Fibroblast of mammary gland (primary cell): Measurements from ENCODE around the gene IRF1.

ENCODE experiments used
- DNase-seq: peaks from one replicate; pipeline ENCODE4 v3.0.0-alpha.2; 2010; ENCODE audit warnings: low read depth
- H3K4me3 ChIP-seq: 2 replicates; pipeline ENCODE4 v1.5.1; 2011; ENCODE audit warnings: low read depth, mild to moderate bottlenecking, low read length, moderate library complexity; ENCODE audit not compliant: control insufficient read depth
- TF ChIP-seq, protein P1 (sequence below): conservative IDR thresholded peaks from 2 replicates; pipeline ENCODE4 v1.5.1; 2011; ENCODE audit warnings: low read depth, low read length, inconsistent platforms; ENCODE audit not compliant: control insufficient read depth, insufficient read depth

The IRF1 gene

GRCh38 chr5:132489871-132490483 is 596 bp downstream of the IRF1 start:
- H3K4me3 ChIP-seq: peak overlapping the region; percentile 69
- peak; percentile 56 for DNase-seq
- TF ChIP-seq, protein P1, sequence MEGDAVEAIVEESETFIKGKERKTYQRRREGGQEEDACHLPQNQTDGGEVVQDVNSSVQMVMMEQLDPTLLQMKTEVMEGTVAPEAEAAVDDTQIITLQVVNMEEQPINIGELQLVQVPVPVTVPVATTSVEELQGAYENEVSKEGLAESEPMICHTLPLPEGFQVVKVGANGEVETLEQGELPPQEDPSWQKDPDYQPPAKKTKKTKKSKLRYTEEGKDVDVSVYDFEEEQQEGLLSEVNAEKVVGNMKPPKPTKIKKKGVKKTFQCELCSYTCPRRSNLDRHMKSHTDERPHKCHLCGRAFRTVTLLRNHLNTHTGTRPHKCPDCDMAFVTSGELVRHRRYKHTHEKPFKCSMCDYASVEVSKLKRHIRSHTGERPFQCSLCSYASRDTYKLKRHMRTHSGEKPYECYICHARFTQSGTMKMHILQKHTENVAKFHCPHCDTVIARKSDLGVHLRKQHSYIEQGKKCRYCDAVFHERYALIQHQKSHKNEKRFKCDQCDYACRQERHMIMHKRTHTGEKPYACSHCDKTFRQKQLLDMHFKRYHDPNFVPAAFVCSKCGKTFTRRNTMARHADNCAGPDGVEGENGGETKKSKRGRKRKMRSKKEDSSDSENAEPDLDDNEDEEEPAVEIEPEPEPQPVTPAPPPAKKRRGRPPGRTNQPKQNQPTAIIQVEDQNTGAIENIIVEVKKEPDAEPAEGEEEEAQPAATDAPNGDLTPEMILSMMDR: no peak

DNA sequence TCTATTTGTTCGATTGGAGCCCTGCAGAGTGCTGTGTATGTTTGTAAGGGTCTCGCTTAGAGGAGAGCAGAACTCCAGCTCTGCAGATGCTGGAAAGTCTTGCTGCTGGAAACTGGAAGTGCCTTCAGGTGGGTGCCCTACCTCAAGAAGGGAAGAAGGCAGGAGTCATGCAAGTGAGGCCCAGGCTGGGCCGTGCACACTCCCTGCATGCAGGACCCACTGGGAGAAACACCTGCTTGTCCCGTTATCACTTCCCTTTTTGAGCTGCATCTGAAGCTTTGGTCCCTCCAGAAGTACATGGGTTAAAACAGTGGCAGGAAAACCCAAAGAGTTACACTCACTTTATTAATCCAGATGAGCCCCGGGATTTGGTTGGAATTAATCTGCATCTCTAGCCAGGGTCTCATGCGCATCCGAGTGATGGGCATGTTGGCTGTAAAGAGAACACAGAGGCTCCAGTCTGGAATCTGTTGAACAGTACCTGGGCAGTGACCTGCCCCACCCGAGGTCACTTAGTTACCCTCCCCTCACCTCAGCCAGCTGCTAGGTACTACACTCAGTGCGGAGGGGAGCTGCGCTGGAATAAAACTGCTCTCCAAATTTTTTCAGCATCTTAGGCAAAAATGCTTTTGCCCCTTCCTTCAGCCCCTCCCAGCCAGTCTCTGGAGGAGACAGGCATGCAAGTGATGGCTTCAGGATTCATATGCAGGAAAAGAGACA is 1.4 kb downstream of the IRF1 start:
- DNase-seq: no peak
- H3K4me3 ChIP-seq: peak overlapping the region; percentile 69
- TF ChIP-seq, protein P1: no peak

DNA sequence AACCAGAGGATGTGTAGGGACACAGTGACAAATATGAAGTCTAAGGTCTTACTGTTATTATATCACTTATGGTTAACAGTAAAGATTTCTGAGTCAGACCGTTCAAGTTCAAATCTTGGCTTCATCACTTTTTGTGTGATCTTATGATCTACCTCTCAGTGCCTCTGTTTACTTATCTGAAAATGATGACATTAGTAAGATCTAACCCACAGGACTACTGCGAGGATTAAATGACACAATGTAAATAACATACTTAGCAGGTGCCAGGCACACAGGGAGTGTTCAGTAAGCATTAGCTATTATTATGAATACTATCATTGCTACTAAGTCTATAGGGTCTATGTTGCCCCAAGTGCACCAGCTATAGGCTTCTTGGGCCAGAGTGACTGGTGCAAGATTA is 2.0 kb downstream of the IRF1 start:
- TF ChIP-seq, protein P1: no peak
- H3K4me3 ChIP-seq: peak overlapping the region; percentile 69
- DNase-seq: no peak

DNA sequence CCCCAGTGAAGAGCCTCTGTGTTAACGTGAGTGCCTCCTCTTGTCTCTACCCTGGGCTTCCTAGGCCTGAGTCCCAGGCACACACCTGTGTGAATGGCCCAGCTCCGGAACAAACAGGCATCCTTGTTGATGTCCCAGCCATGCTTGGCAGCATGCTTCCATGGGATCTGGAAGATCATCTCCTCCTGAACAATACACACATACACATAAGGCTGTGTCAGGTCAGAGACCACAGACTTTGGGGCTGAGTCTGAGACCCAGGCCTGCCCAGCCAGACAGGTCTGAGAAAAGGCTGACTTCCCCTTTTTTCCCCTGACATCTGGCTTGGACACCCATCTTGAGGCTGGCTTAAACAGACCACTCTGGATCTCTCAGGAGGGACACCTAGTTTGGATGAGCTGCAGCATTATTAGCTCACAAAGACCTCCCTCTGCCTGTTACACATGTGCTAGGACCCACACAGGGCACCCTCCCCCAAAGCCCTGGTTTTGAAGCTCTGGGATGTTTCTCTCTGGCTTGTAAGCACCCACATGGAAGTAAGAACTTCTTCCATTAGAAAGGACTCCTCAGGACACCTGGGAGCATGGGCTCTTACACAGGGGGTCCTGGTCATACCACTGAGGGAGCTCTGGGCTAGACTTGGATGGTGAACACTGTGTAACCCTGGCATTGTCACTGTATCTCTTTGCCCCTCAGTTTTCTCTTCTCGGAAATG is 2.6 kb downstream of the IRF1 start:
- TF ChIP-seq, protein P1: no peak
- no peak for DNase-seq
- no peak overlapping the region for H3K4me3 ChIP-seq

DNA sequence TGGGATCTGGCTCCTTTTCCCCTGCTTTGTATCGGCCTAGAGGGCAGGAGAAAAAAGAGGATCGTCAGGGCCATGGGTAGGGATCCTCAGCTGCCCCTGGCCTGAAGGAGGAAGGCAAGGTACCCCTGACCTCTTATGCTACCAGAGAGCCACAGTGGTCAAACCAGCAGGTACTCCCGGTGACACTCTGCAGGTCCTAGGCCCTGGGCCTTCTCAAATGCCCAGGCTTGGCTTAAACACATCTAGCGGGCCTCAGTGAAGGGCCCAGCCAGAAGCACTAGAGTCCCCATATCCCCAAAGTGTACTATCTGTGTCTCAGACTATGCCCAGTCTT is 3.5 kb downstream of the IRF1 start:
- DNase-seq: no peak
- TF ChIP-seq, protein P1: no peak
- no peak overlapping the region for H3K4me3 ChIP-seq

DNA sequence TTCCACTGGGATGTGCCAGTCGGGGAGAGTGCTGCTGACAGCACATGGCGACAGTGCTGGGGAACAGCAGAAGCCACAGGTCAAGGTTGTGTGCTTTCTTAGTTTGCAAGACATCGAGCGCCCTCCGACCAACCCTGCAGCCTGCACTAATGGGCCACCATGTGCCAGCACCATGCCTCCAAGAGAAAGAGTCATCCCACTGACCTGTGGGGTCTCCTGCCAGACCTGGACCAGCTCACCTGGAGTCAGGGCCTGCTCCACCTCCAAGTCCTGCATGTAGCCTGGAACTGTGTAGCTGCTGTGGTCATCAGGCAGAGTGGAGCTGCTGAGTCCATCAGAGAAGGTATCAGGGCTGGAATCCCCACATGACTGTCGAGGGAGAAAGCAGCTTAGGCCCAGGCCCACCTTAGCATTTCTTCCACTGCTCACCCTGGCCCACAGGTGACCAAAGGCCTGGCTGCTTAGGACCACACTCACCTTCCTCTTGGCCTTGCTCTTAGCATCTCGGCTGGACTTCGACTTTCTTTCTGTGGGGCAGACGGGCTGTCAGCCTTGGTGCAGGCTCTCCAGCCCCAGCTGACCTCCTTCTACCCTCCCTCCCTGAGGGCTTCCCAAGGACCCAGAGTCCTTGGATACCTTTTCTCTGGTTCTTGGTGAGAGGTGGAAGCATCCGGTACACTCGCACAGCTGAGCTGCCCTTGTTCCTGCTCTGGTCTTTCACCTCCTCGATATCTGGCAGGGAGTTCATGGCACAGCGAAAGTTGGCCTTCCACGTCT is 4.1 kb downstream of the IRF1 start:
- no peak overlapping the region for H3K4me3 ChIP-seq

More for the DNA sequence above, 4.1 kb downstream of the IRF1 start:
- TF ChIP-seq, protein P1: no peak
- DNase-seq: no peak
